ENCODE results near the gene CNTN5.

DNA sequence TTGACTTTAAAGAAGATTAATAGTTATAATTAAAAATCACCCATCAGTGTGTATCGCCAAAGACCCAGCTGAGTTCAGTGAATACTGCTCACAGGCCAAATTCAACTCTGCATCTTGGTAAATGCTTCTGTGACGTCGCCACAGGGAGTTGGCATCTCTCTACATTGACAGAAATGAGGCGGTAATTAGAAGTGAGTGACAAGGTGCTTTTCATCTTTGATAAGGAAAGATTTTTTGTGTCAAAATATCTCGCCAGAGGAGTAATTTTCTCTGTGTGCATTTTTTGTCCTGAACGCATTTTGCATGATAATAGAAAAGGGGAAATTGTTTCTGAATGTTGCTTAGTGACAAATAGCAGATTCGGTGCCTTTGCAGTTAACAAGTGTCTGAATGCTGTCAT, 345.8 kb downstream of the CNTN5 start:
- TF ChIP-seq RXRA (IDR thresholded peaks at IDR 0.05; ENCODE audit: borderline replicate concordance, low read depth) (no peak), CTCF (IDR thresholded peaks at IDR 0.05) (no peak), YY1 (IDR thresholded peaks at IDR 0.05; ENCODE audit: low read depth) (no peak), MXI1 (IDR thresholded peaks at IDR 0.05; ENCODE audit: low read depth, low read length) (no peak), MAX (IDR thresholded peaks at IDR 0.05; ENCODE audit: low read depth) (no peak), TAF1 (IDR thresholded peaks at IDR 0.05; ENCODE audit: borderline replicate concordance, low read depth, low read length) (no peak), USF1 (IDR thresholded peaks at IDR 0.05; ENCODE audit: borderline replicate concordance, low read depth) (no peak)
- TF ChIP-seq, protein P1, sequence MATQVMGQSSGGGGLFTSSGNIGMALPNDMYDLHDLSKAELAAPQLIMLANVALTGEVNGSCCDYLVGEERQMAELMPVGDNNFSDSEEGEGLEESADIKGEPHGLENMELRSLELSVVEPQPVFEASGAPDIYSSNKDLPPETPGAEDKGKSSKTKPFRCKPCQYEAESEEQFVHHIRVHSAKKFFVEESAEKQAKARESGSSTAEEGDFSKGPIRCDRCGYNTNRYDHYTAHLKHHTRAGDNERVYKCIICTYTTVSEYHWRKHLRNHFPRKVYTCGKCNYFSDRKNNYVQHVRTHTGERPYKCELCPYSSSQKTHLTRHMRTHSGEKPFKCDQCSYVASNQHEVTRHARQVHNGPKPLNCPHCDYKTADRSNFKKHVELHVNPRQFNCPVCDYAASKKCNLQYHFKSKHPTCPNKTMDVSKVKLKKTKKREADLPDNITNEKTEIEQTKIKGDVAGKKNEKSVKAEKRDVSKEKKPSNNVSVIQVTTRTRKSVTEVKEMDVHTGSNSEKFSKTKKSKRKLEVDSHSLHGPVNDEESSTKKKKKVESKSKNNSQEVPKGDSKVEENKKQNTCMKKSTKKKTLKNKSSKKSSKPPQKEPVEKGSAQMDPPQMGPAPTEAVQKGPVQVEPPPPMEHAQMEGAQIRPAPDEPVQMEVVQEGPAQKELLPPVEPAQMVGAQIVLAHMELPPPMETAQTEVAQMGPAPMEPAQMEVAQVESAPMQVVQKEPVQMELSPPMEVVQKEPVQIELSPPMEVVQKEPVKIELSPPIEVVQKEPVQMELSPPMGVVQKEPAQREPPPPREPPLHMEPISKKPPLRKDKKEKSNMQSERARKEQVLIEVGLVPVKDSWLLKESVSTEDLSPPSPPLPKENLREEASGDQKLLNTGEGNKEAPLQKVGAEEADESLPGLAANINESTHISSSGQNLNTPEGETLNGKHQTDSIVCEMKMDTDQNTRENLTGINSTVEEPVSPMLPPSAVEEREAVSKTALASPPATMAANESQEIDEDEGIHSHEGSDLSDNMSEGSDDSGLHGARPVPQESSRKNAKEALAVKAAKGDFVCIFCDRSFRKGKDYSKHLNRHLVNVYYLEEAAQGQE (IDR thresholded peaks at IDR 0.05; ENCODE audit: low read depth, low read length): no peak
- TF ChIP-seq, protein P2, sequence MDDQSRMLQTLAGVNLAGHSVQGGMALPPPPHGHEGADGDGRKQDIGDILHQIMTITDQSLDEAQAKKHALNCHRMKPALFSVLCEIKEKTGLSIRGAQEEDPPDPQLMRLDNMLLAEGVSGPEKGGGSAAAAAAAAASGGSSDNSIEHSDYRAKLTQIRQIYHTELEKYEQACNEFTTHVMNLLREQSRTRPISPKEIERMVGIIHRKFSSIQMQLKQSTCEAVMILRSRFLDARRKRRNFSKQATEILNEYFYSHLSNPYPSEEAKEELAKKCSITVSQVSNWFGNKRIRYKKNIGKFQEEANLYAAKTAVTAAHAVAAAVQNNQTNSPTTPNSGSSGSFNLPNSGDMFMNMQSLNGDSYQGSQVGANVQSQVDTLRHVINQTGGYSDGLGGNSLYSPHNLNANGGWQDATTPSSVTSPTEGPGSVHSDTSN (IDR thresholded peaks at IDR 0.05): no peak

Data from SK-N-SH (cell line).